K562 (cell line): ENCODE results near the gene ATP5MC3. TPM values are rescaled to one million over a fixed set of nuclear protein-coding genes. Genes with fewer than 3 reads are reported as not detected.

ENCODE experiments used
- ATAC-seq: fragments of 200-7000 bp; cut with Tn5 transposase; 3 replicates; pipeline ENCODE4 v1.9.1; 2020; ENCODE audit warnings: moderate library complexity
- BruUV-seq: library from RNA; stranded (reverse); fragments of 400-500 nt; replicated peaks from 2 replicates; lab custom pipeline; 2021; lab: Mats Ljungman, UMichigan
- CTCF ChIA-PET: fragments of 300-600 bp; formaldehyde crosslinking; extraction: SDS; loops from one replicate; lab custom pipeline; 2021; ENCODE audit warnings: low intra/inter-chr PET ratio; lab: Yijun Ruan, JAX
- POLR2A ChIA-PET: fragments of 300-600, 350-650 bp; sonication (Branson Sonifier 250); formaldehyde crosslinking; extraction: SDS; loops from one replicate; lab custom pipeline; 2021; ENCODE audit warnings: antibody characterized with exemption, inconsistent platforms; lab: Yijun Ruan, JAX
- DNase-seq, 4 experiments: peaks; one replicate each; pipeline versions ENCODE4 v3.0.0 to v3.0.0-alpha.2; 2011 to 2018; ENCODE audit warnings: low spot score in 3 of 4, mixed read lengths in 3 of 4; ENCODE audit errors: extremely low read depth in 1 of 4
- FAIRE-seq: peaks from 2 replicates; lab custom pipeline; 2011; peaks lifted over from hg19 to GRCh38; lab: Jason Lieb, UNC
- H2AFZ ChIP-seq: 2 replicates; pipeline ENCODE4 v1.6.0; 2011; ENCODE audit warnings: low read depth, low read length, control low read depth, inconsistent platforms
- H3K27ac ChIP-seq: fragments of 200-600 bp; 3 replicates; pipeline ENCODE4 v1.8.0; 2011; ENCODE audit warnings: low read depth, mild to moderate bottlenecking, control low read depth, inconsistent platforms, low read length, moderate library complexity, mixed read lengths; ENCODE audit errors: extremely low read depth
- H3K27me3 ChIP-seq, 2 experiments: fragments of 300-600 bp in 1 of 2; 2 replicates in 1 of 2; 3 replicates in 1 of 2; pipeline versions ENCODE4 v1.6.0 to v1.8.0; 2011; ENCODE audit warnings: inconsistent platforms in 2 of 2, low read length in 2 of 2, mild to moderate bottlenecking in 1 of 2, mixed read lengths in 1 of 2, moderate library complexity in 1 of 2; ENCODE audit not compliant: control insufficient read depth in 2 of 2, insufficient read depth in 2 of 2
- H3K36me3 ChIP-seq: fragments of 300-600 bp; 3 replicates; pipeline ENCODE4 v1.8.0; 2011; ENCODE audit warnings: mild to moderate bottlenecking, low read length, inconsistent platforms; ENCODE audit not compliant: control insufficient read depth, insufficient read depth
- H3K4me1 ChIP-seq, 2 experiments: fragments of 200-600 bp in 1 of 2; replicated peaks in 1 of 2; 2 replicates in 1 of 2; 3 replicates in 1 of 2; pipeline versions ENCODE4 v1.5.1 to v1.8.0; 2011; ENCODE audit warnings: inconsistent platforms in 2 of 2, low read length in 2 of 2, mild to moderate bottlenecking in 1 of 2, mixed read lengths in 1 of 2, moderate library complexity in 1 of 2; ENCODE audit not compliant: control insufficient read depth in 2 of 2, insufficient read depth in 2 of 2
- H3K4me2 ChIP-seq: 2 replicates; pipeline ENCODE4 v1.6.1; 2011; ENCODE audit warnings: low read length, control low read depth, inconsistent platforms, mixed read lengths; ENCODE audit not compliant: insufficient read depth
- H3K4me3 ChIP-seq: fragments of 200-600 bp; sonication (generic), shearing (Covaris generic); 2 replicates; pipeline ENCODE4 v1.5.1; 2016; ENCODE audit warnings: control low read depth, inconsistent platforms
- H3K79me2 ChIP-seq: fragments of 200-600 bp; 3 replicates; pipeline ENCODE4 v1.8.0; 2011; ENCODE audit warnings: low read length, inconsistent platforms; ENCODE audit not compliant: control insufficient read depth, insufficient read depth
- H3K9ac ChIP-seq, 2 experiments: 2 replicates each; pipeline versions ENCODE4 v1.6.0 to v1.6.1; 2011; ENCODE audit warnings: low read depth in 2 of 2, low read length in 2 of 2, control low read depth in 1 of 2, inconsistent platforms in 1 of 2, mild to moderate bottlenecking in 1 of 2, mixed read lengths in 1 of 2; ENCODE audit not compliant: insufficient read depth in 1 of 2
- H3K9me1 ChIP-seq: one replicate; pipeline ENCODE4 v1.6.0; 2011; ENCODE audit warnings: inconsistent platforms, mild to moderate bottlenecking, low read length, moderate library complexity; ENCODE audit not compliant: control insufficient read depth, insufficient read depth
- H3K9me3 ChIP-seq: replicated peaks from 2 replicates; pipeline ENCODE4 v1.5.1; 2011; ENCODE audit warnings: low read depth, low read length, inconsistent platforms; ENCODE audit not compliant: control insufficient read depth, insufficient read depth
- H4K20me1 ChIP-seq: replicated peaks from 2 replicates; pipeline ENCODE4 v1.6.1; 2011; ENCODE audit warnings: low read length, inconsistent platforms, mixed read lengths; ENCODE audit not compliant: control insufficient read depth, insufficient read depth
- BRD4 ChIP-seq: fragments of 200-600 bp; sonication (generic); IDR thresholded peaks from 2 replicates; pipeline ENCODE4 v1.6.1; 2017; ENCODE audit warnings: inconsistent platforms
- CBX5 ChIP-seq: IDR thresholded peaks from 2 replicates; pipeline ENCODE4 v1.6.1; 2014; ENCODE audit warnings: low read depth, borderline replicate concordance
- FOXK1 ChIP-seq: sonication (generic); formaldehyde crosslinking; IDR thresholded peaks from 2 replicates; pipeline ENCODE4 v1.8.0; 2022; ENCODE audit warnings: missing genetic modification reagents, mild to moderate bottlenecking, borderline replicate concordance
- JUND ChIP-seq, 2 experiments: IDR thresholded peaks; 2 replicates in 1 of 2; 3 replicates in 1 of 2; pipeline ENCODE4 v1.6.1; 2011; ENCODE audit warnings: borderline replicate concordance in 2 of 2, low read depth in 2 of 2, low read length in 2 of 2, improper control_type of control experiment in 1 of 2, missing biosample characterization in 1 of 2, missing genetic modification characterization in 1 of 2, missing genetic modification reagents in 1 of 2
- NFATC3 ChIP-seq: fragments of 450-650 bp; IDR thresholded peaks from 2 replicates; pipeline ENCODE4 v1.6.1; 2017; ENCODE audit warnings: mild to moderate bottlenecking
- NFIX ChIP-seq: fragments of 250-450 bp; sonication (Bioruptor Pico); IDR thresholded peaks from 2 replicates; pipeline ENCODE4 v1.4.0; 2020; ENCODE audit warnings: low read depth, mild to moderate bottlenecking, moderate library complexity
- PKNOX1 ChIP-seq: fragments of 450-650 bp; IDR thresholded peaks from 2 replicates; pipeline ENCODE4 v1.6.1; 2016
- RNF2 ChIP-seq: sonication (generic); IDR thresholded peaks from 2 replicates; pipeline ENCODE4 v1.6.1; 2016
- SRSF3 ChIP-seq: fragments of 200-400 bp; formaldehyde crosslinking; IDR thresholded peaks from 2 replicates; pipeline ENCODE4 v1.6.1; 2016; ENCODE audit warnings: mild to moderate bottlenecking, low read length, moderate library complexity; ENCODE audit not compliant: insufficient read depth
- TAF15 ChIP-seq: fragments of 200-400 bp; formaldehyde crosslinking; IDR thresholded peaks from 2 replicates; pipeline ENCODE4 v1.6.1; 2017; ENCODE audit warnings: mild to moderate bottlenecking, low read depth, low read length, moderate library complexity
- ZFP36 ChIP-seq: fragments of 150-350 bp; IDR thresholded peaks from 2 replicates; pipeline ENCODE4 v1.6.1; 2018; ENCODE audit warnings: low read length, low read depth; ENCODE audit not compliant: partially characterized antibody
- ZNF197 ChIP-seq: fragments of 200-800 bp; sonication (Bioruptor generic); IDR thresholded peaks from 2 replicates; pipeline ENCODE4 v1.6.1; 2016; ENCODE audit warnings: low read depth, missing genetic modification characterization, missing compliant biosample characterization
- ZNF311 ChIP-seq: fragments of 250-450 bp; sonication (Bioruptor Pico); IDR thresholded peaks from 2 replicates; pipeline ENCODE4 v1.4.0; 2020; ENCODE audit warnings: mild to moderate bottlenecking, moderate library complexity
- in situ Hi-C: fragments of 300-500 bp; cut with MboI; formaldehyde crosslinking; loops from 4 replicates; pipeline ENCODE4 v1.15.0; 2018; ENCODE audit warnings: inconsistent platforms, mixed read lengths
- intact Hi-C: fragments of 100-400 bp; cut with micrococcal nuclease; formaldehyde crosslinking; loops from 2 replicates; pipeline ENCODE4 v1.14.2; 2022
- polyA plus RNA-seq, 8 experiments: library from polyadenylated mRNA; depleted of rRNA in 4 of 8; stranded (reverse) in 5 of 8; unstranded in 3 of 8; fragments of >200 nt; fragmentation: Nextera tagmentation in 2 of 8; fragmentation: Illumina TruSeq in 1 of 8; extraction: Ambion mirVana in 2 of 8; extraction: Trizol in 1 of 8; gene quantifications; 2 replicates each; pipeline versions ENCODE4 v1.2.1 to v1.2.3, GENCODE V29; 2011 to 2014; ENCODE audit warnings: inconsistent platforms in 1 of 8, missing spikeins in 1 of 8
- total RNA-seq, 7 experiments: library from RNA; depleted of rRNA in 6 of 7; stranded (reverse); fragments of >200 nt in 6 of 7; fragmentation: Illumina TruSeq in 2 of 7; extraction: Trizol in 2 of 7; gene quantifications; 2 replicates each; pipeline versions ENCODE4 v1.2.1 to v1.2.3, GENCODE V29; 2011 to 2021; ENCODE audit warnings: low replicate concordance in 1 of 7
- TF ChIP-seq, protein P1 (sequence below): fragments of 250-450 bp; sonication (Bioruptor Pico); IDR thresholded peaks from 2 replicates; pipeline ENCODE4 v1.9.0; 2021; ENCODE audit warnings: mild to moderate bottlenecking

ATP5MC3 gene
- total and polyA plus RNA-seq, 9 of the 15 experiments (the other 6 are each of a cell fraction or from before 2014, with no cell fraction given), result 423 to 2,565 (median 1,012) TPM

DNA sequence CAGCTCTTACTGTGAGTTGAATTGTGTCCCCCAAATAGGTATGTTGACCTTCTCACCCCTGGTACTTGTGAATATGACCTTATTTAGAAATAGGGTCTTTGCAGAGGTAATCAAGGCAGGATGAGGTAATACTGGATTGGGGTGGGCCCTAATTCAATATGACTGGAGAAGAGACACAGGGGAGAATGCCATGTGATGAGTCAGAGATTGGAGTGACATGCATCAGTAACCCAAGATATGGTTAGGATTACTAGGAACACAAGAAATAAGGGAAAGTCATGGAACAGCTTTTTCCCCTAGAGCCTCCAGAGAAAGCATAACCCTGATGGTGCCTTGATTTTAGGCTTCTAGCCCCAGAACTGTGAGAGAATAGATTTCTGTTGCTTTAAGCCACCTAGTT lies 37.0 kb upstream of the ATP5MC3 start:
- TF ChIP-seq ZFP36 (no peak), JUND (IDR thresholded peaks at IDR 0.05; ENCODE audit: borderline replicate concordance, low read depth, low read length) (no peak), JUND (tag; IDR thresholded peaks at IDR 0.05; ENCODE audit: borderline replicate concordance, low read depth, low read length) (0 out of 3 replicates have a peak, but pooled peaks have one; percentile 14), SRSF3 (no peak), NFATC3 (no peak), PKNOX1 (0 out of 2 replicates have a peak, but pooled peaks have one; percentile 7), CBX5 (no peak), ZNF197 (CRISPR knock-in tag) (no peak), ZNF311 (no peak), TAF15 (no peak), RNF2 (no peak), NFIX (CRISPR knock-in tag) (no peak), FOXK1 (CRISPR knock-in tag) (no peak), BRD4 (no peak)
- TF ChIP-seq, protein P1, sequence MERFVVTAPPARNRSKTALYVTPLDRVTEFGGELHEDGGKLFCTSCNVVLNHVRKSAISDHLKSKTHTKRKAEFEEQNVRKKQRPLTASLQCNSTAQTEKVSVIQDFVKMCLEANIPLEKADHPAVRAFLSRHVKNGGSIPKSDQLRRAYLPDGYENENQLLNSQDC (CRISPR knock-in tag), result no peak
- Histone ChIP-seq H3K4me2 (no peak overlapping the region), H3K27ac (no peak overlapping the region), H3K4me3 (no peak overlapping the region), H3K36me3 (no peaks in the 10 kb centered on the region), H3K79me2 (no peaks in the 10 kb centered on the region), H3K27me3 (no peaks in the 10 kb centered on the region), H3K9me1 (no peaks in the 10 kb centered on the region), H3K9ac (no peak overlapping the region), H3K4me1 (no peaks in the 10 kb centered on the region), H3K9me3 (no peaks in the 10 kb centered on the region), H4K20me1 (no peaks in the 10 kb centered on the region), H2AFZ (no peak overlapping the region)
- POLR2A ChIA-PET, result no interaction called here
- ATAC-seq, result no peak
- DNase-seq, result no peak
- intact Hi-C loops (no loop called here), in situ Hi-C loops (no loop called here)
- CTCF ChIA-PET, result no interaction called here
- FAIRE-seq, result no peak
- no TSS peak for BruUV-seq
